H1 (cell line): ENCODE data around the gene SLC15A4. TPM values are rescaled to one million over a fixed set of nuclear protein-coding genes. Genes with fewer than 3 reads are reported as not detected.

Source experiments
- CBX8 ChIP-seq: fragments of 300-800, 300-1000 bp; sonication (generic); IDR thresholded peaks from 2 replicates; pipeline ENCODE4 v1.7.1; 2016; ENCODE audit warnings: low read depth, low read length, borderline replicate concordance
- NANOG ChIP-seq: IDR thresholded peaks from 2 replicates; pipeline ENCODE4 v1.6.1; 2011; ENCODE audit warnings: low read length, low read depth, mild to moderate bottlenecking, inconsistent platforms; ENCODE audit not compliant: insufficient read depth, poor library complexity, severe bottlenecking
- RFX5 ChIP-seq: IDR thresholded peaks from 2 replicates; pipeline ENCODE4 v1.6.1; 2011; ENCODE audit warnings: low read depth, low read length, improper control_type of control experiment, borderline replicate concordance
- TAF1 ChIP-seq: IDR thresholded peaks from 2 replicates; pipeline ENCODE4 v1.6.1; 2011; ENCODE audit warnings: mild to moderate bottlenecking, low read depth, low read length
- ZNF274 ChIP-seq: IDR thresholded peaks from 2 replicates; pipeline ENCODE4 v1.7.0; 2012; ENCODE audit warnings: low read length, borderline replicate concordance; ENCODE audit errors: extremely low read depth
- polyA plus RNA-seq, 7 experiments: library from polyadenylated mRNA; depleted of rRNA in 3 of 7; stranded (reverse) in 5 of 7; unstranded in 2 of 7; fragments of >200 nt in 5 of 7; fragments of 200-250 nt in 2 of 7; gene quantifications; 1 replicate in 5 of 7; 2 replicates in 1 of 7; 4 replicates in 1 of 7; pipeline versions ENCODE4 v1.2.1 to v1.2.3, GENCODE V29; 2011 to 2013; ENCODE audit warnings: missing spikeins in 2 of 7, mixed read lengths in 2 of 7
- total RNA-seq: library from RNA; stranded (reverse); fragmentation: NEBNext Ultra II Directional; extraction: Animal tissue kit (Norgen Biotek cat#: 25700); gene quantifications from 2 replicates; pipeline ENCODE4 v1.2.1, GENCODE V29; 2021

Gene SLC15A4
- total and polyA plus RNA-seq, 2 of the 8 experiments (the other 6 are each of a cell fraction or from before 2014, with no cell fraction given): 22.7 to 26.6 TPM

DNA sequence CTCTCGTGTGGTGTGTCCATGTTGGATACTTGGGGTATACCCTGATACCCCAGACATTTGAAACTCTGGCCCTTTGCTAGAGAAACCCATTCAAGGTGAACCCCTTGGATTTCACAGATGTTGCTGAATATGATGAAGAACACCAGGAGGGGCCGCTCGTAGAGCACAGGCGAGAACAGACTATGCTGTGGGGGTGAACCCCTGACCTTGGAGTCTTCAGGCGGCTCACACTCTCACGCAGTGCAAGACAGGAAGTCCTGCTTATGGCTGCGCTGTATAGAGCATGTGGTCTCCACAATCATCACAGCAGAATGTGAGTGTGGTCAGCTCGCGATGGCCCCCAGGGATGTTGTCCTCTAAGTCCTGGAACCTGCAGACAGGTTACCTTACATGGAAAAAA lies 60.4 kb downstream of the SLC15A4 start (continued):
- TF ChIP-seq ZNF274 (no peak), TAF1 (no peak), NANOG (no peak), CBX8 (no peak), RFX5 (no peak)
